ENCODE results near the gene GMDS.

GMDS gene

DNA sequence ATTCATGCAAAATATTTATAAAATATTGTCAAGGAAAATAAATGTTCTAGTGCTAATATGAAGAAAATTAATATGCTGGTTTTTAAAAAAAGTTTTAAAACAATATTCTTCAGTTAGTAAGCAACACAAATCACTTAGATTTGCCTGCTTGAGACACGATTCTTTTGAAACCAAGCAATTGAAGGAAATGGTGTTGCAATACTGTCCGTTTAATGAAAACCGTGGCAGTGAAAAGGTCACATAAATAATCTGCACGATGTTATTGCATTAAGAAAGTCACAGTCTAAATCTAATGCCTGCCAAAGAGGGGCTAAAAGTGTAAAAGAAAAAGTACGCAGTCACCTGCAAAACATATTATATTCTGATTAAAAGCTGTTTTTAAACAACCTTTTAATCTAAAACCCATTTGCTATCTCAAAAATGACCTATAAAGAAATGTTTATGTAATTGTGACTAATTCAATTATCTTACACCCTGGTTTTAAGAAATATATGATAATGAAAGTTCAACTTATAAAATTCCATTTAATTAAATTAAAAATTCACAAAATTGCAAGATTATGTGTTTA, 143.0 kb downstream of the GMDS start:
- DNase-seq = no peak

DNA sequence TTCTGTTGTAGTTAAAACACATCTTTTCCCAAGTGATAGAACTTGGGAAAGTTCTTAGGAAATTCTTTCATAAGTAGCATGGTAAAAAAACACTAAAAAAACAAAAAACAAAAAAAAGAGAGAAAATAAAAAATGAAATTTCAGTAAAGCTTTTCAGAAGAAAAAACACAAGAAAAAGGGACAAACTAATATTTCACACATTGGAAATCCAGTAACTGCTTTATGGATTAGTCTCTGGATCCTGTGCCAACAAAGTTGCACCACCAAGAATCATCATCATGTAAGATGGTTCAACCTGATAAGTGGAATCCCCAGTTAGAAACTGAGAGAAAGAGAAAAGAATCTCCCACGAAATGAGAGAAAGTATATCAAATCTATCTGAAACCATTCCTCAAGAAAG, 144.2 kb downstream of the GMDS start:
- DNase-seq = no peak

DNA sequence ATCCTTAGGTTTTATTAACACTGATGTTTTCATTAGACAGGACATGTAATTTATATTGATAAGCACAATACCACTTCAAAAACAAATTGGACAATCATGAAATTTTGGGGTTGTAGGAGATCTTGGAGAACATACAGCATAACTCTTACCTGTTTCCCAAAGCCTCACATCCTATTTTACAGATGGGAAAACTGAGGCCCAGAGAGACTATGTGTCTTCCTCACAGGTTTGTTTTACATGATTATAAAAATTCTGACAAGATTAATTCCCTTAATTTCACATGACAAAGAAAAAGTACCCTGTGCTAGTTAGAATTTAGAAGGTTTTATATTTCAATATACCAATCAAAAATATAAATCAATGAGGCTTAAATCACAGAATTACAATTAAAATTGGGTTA, 145.5 kb downstream of the GMDS start:
- no peak for DNase-seq

DNA sequence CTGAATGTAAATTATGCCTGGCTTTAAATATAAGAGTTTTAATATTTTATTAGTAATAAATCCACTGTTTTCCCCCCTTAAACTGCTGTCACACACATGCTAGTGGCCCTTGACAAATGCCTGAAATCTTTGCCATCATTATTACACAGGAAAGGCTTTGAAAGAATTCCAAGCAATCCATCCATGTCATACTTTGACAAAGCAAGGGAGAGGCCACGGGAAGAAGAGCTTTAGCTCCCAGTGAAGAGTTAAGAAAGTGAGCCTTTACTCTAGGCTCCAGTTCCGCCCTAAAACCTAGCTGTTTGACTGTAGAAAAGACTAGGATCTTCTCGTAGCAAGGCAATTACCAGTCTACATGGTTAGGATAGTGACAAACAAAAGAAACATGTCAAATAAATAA, 147.9 kb downstream of the GMDS start:
- no peak for DNase-seq

DNA sequence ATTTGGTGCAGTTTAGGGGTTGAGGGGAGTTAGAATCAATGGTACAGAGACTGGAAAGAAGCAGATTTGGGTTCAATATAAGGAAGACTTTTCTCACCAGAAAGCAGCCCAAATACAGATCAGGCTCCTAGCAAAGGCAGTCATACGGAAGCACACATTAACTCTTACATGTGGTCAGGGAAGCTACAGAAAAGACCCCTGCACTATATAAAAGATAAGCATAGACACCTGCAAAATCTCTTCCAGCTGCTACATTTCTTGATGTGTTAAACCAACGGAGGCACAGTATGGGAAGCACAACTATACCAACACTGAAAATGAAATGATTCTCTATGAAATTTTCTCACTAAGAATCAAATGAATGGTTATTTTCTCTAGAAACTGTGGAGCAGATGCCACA, 150.8 kb downstream of the GMDS start:
- no peak for DNase-seq

DNA sequence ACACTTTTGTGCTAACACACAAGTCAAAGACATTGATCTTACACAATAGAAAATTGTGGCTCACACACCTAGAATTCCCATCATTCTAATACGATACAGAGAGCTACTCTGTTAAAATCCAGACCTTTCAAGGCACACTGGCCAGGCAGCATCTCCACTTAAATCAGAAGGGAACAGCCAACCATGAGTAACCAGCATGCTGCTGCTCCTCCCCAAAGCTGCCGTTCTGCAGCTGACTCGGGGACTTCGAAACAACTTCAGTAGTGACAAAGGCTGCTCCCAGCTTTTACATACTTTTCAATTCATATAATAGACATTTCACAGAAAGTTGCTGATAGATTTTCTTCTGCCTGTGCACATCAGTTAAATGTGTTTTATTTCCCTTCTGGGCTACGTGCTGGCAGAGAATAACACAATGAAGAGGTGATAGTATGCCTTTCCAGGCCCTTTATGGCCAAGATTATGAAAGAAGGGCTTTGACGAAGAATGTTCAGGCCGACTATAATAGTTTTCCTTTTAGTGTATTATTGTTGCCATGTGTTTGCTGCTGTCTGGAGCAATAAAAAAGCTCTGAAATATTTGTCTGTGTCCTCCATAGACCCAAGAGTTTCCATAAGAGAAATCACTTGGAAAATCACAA, 159.0 kb downstream of the GMDS start:
- no peak for DNase-seq

DNA sequence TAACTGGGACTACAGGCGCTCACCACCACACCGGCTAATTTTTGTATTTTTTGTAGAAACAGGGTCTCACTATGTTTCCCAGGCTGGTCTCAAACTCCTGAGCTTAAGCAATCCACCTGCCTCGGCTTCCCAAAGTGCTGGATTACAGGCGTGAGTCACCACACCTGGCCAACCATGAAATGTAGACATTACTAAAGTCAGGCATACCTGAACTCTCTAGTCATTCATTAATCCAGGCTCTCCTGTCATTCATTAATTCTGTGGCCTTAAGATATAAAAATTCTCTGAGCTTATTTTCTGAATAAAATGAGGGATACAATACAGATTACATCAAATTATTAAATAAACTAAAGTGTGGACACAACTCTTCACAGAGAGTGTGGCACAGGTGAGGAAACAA, 159.7 kb downstream of the GMDS start:
- no peak for DNase-seq

DNA sequence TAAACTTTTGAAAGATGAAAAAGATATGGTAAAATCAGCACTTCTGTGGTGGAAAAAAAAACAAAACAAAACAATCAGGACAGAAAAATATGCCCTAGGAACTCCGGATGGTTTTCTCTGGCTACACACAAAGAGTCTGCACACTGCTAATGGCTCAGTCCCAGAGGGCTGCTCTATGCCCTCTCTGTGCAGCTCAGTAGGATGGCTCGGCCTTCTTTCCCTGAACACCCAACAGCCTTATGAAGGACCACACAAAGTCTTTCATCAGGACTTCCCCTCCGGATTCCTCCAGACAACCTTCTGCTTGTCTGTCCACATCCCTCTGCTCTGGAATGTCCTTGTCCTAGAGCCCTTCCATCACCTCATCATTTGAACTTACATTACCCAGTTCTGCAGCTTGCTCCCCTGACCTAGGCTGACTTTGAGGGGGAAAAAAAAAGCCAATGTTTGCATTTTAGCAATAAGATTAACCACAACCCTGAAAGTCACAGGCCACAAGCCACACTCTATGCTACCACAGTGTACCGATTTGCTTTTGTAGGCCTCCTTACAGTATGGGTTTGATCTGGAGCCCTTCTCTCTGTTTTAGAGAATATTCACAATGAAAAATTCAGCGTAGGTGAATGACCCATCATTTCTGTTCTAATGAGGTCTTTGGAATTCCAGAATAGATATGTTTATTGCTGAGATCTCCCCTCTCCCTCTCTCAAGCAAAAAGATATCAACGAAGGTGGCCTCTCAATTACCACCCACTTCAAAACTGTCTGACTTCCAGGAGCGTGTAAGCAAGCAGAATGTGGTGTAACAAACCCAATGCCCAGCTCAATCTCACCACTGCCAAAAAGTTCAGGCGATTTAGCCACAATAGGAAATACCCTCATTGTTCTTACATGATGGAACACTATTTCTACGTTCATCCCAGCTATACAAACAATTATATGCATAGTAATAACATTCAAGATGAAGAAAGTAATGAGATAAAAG, 164.0 kb downstream of the GMDS start:
- peak in 5 of 56 donors; percentile 2 to 19 (median 5) for DNase-seq

DNA sequence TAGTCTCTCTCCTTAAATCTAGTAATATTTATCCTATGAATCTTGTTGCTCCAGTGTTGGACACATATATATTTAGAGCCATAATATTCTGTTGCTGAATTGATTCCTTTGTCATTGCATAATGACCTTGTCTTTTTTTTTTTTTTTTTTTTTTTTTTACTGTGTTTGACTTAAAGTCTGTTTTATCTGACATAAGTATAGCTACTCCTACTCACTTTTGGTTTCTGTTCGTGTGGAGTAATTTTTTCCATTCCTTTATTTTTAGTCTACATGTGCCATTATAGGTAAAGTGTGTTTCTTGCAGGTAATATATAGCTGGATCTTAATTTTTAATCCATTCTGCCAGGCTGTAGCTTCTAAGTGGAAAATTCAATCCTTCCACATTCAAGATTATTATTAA, 166.5 kb downstream of the GMDS start:
- DNase-seq = no peak

DNA sequence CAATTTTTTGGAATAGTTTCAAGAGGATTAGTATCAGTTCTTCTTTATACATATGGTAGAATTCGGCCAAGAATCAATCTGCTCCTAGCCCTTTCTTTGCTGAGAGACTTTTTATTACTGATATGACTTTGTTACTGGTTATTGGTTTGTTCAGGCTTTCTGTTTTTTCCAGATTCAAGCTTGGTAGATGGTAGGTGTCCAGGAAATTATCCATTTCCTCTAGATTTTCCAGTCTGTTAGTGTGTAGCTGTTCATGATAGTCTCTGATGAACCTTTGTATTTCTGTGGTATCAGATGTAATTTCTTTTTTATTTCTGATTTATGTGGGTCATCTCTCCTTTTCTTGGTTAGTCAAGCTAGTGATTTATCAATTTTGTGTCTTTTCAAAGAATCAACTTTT, 167.6 kb downstream of the GMDS start:
- DNase-seq = no peak

DNA sequence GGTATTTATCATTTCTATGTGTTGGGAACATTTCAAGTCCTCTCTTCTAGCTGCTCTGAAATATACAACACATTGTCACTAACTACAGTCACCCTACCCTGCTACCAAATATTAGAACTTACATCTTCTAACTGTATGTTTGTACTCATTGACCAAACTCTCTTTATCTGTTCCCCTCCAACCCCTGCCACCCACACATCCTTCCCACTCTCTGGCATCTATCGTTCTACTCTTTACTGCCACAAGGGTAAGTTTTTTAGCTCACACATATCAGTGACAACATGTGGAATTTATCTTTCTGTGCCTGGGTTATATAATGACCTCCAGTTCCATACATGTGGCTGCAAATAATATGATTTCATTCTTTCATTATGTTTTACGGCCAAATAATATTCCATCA, 171.9 kb downstream of the GMDS start:
- DNase-seq = no peak

DNA sequence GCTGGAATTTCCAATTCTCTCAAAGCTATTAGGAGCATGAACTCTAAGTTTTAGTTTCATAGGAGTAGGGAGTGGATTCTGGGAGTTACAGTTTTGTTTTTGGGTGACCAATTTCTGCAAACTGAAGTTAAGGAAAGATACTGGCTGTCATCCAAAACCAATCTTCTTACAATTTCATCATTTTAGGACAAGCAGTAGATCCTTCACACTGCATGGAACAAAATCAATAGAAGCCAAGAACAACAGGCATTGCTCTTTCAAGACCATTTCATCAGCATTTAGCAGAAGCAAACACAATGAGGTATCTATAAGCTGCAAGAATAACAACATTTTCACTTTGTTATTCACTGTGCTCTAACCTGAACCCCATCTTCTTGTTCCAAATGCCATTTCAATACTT, 173.0 kb downstream of the GMDS start:
- no peak for DNase-seq

DNA sequence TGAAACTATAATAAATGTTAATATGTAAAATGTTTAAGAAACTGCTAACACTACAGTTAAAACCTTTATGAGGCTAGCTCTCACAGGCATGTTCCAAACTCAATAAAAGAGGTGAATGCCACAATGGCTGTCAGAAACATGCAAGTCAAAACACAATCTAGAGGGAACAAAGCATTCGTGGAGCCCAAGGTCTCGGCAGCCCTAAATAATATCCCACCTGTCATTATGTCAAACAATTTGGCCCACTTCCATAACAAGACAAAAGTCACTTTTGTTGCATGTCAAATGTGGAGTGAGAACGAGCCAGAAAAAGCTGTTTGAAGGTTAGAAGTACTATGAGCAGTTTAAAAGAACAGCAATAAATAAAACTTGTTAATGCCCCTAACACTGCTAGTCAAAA, 181.9 kb downstream of the GMDS start:
- DNase-seq = no peak

DNA sequence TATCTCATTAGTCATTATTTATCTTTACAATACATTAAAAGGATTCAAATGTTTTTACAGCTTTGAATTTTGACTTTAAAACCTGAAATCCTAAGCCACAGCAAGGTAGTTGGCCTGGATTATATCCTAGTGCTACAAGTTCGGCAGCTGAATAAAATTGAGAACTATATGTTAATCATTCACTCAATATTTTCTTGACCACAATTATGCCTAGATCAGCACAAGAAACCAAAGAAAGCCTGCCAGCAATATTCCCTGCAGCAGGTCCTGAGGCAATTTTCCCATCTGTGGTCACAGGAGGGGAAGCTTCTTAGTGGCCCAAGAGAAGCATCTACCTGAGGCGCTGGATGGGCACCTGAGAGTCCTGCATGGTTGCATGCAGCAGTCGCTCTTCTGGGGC, 183.5 kb downstream of the GMDS start:
- DNase-seq = no peak

DNA sequence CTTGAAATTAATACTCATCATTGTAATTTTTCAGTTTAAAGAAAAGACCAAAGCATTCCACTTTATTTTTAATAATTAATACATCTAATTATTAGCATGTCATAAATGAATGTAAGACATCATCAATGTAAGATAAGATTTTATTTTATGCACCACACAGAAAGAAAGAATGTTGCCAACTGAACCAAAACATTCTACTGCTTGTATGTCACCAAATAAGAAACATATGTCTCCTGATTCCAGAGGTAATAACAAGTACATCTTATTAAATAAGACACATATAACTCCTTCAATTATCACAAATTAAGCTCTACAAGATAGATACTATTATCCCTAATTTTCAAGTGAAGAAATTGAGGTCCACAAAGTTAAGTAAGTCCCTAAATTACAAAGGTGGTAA, 189.5 kb downstream of the GMDS start:
- DNase-seq = no peak

DNA sequence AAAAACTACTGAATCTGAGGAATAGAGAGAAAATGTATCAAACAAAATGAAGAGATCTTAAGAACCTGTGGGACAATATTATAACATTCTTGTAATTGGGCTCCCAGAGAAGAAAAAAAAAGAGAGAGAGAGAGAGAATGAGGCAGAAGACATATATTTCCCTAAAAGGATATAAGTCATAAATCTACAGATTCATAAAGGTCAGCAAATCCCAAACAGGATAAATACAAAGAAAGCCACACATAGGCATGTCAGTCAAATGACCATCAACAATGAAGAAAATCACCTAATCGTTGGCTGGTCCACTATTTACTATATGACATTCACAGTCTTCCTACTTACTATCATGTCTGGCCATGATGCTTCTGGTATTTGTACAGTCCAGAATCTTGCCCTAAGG, 190.3 kb downstream of the GMDS start:
- no peak for DNase-seq

DNA sequence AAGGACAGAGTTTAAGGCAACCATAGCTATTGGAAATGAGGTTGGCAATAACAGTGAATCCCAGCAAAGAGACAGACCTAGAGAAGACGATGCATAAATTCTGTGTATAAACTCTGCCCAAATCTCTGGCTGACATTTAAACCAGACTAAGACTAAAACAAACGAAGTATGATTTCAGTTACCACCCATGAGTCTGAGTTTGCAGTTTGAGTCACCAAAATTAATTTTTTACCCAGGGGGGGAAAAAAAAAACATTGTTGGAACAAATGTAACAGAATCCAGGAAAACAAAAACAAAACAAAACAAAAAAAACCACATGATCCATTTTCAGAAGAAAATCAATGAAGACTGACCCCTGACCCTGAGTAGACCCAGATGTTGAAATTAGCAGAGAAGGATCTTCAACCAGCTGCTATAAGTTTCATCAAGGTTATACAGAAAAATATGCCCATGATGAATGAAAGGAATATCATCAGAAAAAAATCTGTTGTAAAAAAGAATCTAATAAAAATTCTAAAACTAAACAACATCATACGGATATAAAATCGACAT, 190.8 kb downstream of the GMDS start:
- DNase-seq = no peak

DNA sequence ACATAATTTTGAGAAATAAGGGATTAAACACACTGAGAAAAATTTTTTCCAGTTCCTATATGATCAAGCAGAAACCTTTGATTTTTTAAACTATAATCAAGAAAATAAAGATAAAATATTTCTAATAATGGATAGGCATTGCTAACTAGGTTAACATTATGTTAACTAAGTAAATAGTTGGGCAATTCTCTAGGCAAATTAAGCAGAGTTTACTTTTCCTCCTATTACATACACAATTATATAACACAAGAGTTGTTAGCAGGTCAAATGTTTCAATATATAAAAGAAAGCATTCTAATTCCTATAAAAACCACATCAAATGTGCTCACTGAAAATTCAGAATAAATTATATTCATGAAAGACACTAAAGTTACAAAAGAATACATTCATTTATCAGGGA, 191.7 kb downstream of the GMDS start:
- DNase-seq = no peak

DNA sequence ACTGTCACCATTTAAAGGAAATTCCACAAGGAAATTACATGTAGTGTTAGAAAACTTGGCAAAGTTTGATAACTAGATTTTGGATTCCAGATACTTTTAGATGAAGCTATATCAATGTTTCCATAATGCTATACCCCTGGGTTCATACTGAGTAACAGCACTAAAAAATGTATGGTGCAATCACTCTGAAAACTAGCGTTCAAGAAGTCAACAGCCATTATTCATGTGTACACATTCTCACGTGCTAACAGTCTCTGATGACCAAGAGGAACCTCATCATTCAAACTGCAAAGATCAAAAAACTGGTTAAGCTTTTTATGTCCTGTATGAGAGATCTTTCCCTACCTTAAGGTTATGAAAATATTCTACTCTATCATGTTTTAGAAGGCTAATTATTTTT, 197.6 kb downstream of the GMDS start:
- no peak for DNase-seq

DNA sequence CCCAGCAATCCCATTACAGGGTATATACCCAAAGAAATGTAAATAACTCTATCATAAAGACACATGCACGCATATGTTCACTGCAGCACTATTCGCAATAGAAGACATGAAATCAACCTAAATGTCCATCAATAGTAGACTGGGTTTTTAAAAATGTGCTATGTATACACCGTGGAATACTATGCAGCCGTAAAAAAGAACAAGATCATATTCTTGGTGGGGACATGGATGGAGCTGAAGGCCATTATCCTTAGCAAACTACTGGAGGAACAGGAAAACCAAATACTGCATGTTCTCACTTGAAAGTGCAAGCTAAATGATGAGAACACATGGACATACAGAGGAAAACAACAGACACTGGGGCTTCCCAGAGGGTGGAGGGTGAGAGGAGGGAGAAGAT, 201.2 kb downstream of the GMDS start:
- DNase-seq = no peak

DNA sequence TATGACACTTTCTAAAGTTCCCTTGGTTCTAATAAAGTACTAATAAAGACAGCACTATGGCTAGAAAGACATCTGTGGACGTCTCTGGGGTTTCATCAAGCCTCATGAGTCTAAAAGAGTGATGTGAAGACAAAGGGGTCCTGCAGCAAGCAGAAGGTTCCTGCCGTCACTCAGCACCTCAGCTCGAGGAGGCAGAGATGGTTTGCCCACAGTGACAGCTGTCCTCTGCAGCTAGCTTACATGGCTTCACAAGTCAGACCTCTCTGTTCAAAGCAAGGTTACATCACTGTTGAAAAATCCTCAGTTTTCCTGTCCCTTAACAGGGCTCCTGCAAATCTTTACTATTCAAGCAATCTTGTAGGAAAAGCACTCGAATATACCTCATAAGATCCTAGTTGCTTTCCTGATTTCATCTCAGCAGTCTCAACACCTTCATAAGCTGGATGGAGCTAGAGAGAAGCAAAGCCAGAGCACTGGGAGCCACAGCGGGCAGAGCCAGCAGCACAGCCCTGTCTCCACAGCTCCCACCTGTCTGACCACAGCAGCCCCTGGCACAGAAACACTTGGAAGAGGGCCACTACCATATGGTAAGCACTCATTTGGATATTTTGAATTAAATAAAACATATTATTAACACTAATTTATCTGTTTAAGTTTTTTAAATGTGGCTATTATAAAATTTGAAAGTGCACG, 202.3 kb downstream of the GMDS start:
- no peak for DNase-seq

DNA sequence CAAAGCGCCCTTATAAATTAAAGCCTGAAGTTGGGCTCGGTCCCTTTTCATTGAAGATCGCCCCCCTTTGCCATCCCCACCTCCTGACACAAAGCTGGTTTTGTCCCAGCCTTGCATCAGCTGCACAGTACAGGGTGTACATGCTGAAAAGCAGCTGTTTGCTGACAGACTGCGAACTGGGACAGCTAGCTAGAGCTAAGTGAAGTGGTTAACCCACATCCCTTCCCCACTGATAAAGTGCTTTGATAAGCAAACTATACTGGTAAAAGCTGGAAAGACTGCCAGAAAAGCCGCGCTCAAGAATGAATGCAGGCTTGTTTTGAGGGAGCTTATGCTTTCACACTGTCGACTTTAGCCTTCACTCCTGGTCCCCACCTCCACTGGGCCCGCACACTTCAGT, 207.3 kb downstream of the GMDS start:
- DNase-seq = no peak

All from amygdala (tissue), 56 donors.